ENCODE measurements around the gene PGA5.
"Not testable (repeated sequence)": the region's sequence is repeated elsewhere in the genome, so short reads cannot be mapped to it uniquely, and the experiment has no call there.

PGA5 gene

DNA sequence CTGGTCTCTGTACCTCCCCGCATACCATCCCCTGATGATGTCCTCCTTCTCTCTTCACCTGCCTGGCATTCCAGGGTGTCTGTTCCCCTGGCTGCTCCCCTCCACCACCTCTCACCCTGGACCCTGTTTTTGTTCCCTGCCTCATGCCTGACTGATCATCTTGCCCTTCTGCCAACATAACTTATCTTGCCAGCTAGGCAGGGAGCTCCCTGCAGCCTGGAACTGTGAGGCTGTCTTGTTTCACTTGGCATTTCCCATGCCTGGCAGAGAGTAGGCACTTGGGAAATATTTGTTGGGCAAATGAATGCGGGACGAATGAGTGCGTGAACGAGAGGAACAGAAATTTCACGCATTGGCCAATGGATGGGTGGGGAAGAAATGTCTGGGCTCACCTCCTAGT, 11.5 kb upstream of the PGA5 start:
- DNase-seq = not testable (repeated sequence)

DNA sequence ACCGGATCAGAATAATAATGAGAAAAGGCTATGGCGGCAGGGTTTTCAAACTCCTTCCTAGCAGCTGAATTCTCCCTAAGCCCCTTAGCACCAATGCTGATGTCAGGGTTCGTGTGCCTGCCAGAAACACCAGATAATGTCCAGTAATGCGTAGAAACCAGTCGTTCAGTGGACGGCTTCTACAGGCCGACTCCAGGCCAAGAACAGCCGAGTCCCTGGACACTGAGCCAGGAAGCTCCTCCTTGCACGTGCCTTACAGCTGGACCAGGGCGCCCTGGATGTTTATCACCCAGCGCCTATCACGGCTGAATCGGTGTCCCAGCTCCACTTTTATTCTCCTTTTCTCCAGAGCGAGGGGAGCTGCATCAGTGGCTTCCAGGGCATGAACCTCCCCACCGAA, 9.9 kb upstream of the PGA5 start:
- DNase-seq = not testable (repeated sequence)

DNA sequence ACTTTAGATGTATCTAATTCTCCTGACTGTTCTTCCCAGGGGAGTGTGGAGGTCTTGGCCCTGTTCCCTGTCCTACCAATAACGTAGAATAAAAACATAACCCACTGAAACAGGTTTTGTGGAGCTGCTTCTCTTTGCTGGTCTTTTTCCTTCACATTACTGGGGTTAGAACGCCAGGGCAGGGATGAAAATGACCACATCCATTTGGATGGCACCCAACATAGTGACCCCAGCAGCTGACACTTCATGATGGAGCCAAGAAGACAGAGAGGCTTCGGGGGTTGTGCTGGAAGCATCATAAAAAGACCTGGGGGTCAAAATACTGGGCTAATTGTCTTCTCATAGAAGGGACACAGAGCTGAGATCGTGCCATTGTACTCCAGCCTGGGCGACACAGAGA, 9.4 kb upstream of the PGA5 start:
- DNase-seq = not testable (repeated sequence)

DNA sequence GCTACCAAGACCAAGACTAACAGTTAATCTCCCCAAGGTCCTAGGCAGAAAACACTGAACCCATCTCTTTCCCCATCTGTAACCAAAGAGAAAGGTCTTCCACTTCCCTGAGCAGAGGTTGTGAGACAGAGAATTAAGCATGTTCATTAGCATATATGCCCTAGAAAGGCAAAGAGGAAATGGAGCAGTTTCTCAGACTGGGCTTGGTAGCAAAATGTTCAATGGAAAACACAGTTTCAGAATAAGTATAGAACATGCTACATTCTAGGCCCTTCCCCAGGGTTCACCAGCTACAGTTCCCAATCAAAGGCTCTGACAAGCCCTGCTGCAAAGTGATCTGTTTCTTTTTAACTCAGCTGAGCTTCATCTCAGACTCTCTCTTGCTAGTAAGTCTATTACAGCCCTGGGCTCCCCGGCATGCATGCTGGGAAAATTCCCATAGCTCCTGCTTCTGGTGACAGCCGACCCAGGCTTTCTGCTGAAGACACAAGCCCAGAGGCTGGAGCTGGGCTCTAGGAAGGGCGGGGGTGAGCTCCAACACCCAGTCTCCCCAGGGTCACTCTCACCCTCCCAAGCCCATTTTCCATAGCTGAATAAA, 8.3 kb upstream of the PGA5 start:
- not testable (repeated sequence) for DNase-seq

DNA sequence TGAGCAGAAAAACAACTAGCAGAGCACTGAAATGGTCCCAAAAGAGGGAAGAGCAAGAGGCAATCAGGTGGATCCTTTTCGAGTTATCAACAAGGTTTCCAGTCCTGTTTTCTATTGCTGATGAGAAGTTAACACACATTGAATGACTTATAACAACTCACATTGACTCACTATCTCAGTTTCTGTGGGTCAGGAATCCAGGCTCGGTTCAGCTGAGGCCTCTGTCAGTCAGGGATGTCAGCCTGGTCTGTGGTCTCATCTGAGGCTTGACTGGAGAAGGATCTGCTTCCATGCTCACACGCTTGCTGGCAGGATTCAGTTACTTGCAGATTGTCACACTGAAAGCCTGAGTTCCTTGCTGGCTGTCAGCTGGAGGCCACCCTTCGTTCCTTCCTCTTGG, 3.8 kb upstream of the PGA5 start:
- DNase-seq = not testable (repeated sequence)

- DNase-seq = not testable (repeated sequence)
Measured at GRCh38 chr11:61240288-61240687, 687 bp upstream of the PGA5 start.

GRCh38 chr11:61241526-61241925, 551 bp downstream of the PGA5 start:
- not testable (repeated sequence) for DNase-seq

DNA sequence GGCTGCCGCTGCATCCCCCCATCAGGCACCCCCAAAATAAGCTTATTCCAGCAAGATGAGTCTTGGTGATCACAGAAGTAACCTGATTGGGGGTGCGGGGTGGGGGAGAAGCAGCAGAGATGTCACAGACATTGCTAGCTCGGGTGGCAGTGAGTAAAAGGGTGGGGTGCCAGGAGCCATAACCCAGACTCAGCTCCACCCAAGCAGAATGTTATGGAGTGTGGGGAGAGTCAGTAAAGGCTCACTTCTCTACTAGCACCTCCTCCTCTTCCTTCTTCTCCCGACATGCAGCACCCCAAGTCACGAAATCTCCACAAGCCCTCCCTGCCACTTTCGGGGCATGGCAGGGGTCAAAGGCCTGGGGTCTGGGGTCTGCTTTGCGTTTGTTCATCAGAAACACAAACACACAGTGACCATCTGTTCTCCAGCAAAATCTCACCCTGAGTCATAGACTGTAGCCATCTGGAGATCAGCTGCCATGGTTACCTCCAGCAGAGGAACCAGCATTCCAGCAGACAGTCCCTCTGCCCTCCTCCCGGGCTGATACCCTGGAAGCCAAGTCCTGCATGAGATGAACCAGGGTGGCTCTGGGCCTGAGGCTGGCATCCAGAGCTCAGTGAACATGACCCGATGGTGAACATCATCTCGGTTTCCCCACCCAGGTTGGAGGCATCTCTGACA, 4.4 kb downstream of the PGA5 start:
- not testable (repeated sequence) for DNase-seq

DNA sequence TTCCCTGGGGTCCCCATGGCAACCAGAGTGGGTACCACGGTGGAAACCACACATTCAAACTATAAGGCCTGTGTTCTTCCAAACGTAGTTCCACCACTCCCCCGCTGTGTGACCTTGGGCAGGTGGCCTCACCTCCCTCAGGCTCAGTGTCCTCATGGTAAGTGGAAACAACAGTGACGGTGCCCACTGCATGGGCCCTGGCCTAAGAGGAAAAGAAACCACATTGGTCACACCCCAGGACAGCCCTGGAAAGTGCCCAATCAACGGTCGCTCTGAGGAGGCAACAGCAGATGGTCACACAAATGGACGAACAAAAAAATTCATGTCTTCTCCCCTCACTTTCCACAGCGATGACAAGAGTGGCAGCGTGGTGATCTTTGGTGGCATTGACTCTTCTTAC, 7.1 kb downstream of the PGA5 start:
- not testable (repeated sequence) for DNase-seq

DNA sequence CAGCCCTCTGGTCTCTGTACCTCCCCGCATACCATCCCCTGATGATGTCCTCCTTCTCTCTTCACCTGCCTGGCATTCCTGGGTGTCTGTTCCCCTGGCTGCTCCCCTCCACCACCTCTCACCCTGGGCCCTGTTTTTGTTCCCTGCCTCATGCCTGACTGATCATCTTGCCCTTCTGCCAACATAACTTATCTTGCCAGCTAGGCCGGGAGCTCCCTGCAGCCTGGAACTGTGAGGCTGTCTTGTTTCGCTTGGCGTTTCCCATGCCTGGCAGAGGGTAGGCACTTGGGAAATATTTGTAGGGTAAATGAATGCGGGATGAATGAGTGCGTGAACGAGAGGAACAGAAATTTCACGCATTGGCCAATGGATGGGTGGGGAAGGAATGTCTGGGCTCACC, 8.2 kb downstream of the PGA5 start:
- DNase-seq = not testable (repeated sequence)

- not testable (repeated sequence) for DNase-seq
Measured at GRCh38 chr11:61250796-61251765, 10.1 kb downstream of the PGA5 start.

DNA sequence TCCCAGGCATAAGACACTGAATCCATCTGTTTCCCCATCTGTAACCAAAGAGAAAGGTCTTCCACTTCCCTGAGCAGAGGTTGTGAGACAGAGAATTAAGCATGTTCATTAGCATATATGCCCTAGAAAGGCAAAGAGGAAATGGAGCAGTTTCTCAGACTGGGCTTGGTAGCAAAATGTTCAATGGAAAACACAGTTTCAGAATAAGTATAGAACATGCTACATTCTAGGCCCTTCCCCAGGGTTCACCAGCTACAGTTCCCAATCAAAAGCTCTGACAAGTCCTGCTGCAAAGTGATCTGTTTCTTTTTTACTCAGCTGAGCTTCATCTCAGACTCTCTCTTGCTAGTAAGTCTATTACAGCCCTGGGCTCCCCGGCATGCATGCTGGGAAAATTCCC, 11.4 kb downstream of the PGA5 start:
- not testable (repeated sequence) for DNase-seq

GRCh38 chr11:61254403-61255025, 13.5 kb downstream of the PGA5 start:
- peak; percentile 77 for DNase-seq

GRCh38 chr11:61256710-61257482, 15.9 kb downstream of the PGA5 start:
- DNase-seq = no peak

- DNase-seq = no peak
Measured at GRCh38 chr11:61258546-61258945, 17.6 kb downstream of the PGA5 start.

DNA sequence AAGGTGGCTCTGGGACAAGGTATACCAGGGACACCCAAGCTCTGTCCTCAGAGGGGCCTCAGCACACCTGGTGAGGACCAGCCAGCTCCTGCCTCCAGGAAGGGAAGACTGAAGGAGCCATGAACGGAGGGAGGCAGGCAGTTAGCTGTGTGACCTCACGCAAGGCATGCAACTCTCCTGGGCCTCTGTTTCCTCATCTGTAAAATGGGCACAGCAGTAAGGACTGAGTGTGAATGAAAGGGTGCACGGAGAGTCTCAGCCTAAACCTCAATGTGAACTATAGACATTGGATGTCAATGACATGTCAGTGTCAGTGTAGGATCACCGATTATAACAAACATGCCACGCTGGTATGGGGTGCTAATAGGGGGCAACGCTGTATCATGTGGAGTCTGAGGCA, 18.4 kb downstream of the PGA5 start:
- DNase-seq = no peak

- no peak for DNase-seq
Measured at GRCh38 chr11:61264371-61264770, 23.4 kb downstream of the PGA5 start.

DNA sequence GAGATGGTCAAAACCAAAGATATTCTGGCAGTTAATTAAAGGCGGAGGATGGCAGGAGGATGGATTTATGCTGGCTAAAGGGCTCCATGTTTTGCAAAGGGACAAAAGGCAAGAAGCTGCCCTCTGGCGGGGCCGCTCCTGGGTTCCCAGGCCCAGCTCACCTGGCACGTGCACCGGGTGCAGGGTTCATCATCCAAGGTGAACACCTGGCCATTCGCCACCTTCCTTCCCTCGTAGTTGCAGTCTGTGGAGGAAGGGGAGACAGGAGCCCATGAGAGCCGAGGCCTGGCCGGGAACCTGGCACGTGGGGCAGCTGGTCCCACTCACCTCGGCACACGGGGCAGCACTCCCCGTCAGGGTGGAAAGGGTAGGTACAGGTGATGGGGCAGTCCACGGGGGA, 23.8 kb downstream of the PGA5 start:
- no peak for DNase-seq

- no peak for DNase-seq
Measured at GRCh38 chr11:61265357-61265756, 24.4 kb downstream of the PGA5 start.

DNA sequence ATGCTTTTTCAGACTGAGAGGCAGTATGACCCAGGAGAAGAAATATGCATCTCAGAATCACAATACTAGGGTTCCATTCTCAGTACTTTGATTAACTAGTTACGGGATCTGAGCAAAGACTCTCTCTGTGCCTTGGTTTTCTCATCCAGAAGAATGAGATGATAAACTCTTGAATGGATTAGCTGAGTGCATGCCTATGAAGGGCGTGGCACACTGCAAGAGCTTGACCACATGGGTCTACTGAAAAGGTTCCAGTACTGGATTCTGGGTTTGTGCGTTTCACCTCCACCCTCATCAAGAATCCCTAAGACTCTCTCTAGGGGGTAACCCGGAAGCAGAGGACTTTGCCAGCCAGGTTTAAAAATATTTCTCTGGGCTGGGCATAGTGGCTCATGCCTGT, 25.6 kb downstream of the PGA5 start:
- no peak for DNase-seq

GRCh38 chr11:61267437-61267841, 26.5 kb downstream of the PGA5 start:
- no peak for DNase-seq

DNA sequence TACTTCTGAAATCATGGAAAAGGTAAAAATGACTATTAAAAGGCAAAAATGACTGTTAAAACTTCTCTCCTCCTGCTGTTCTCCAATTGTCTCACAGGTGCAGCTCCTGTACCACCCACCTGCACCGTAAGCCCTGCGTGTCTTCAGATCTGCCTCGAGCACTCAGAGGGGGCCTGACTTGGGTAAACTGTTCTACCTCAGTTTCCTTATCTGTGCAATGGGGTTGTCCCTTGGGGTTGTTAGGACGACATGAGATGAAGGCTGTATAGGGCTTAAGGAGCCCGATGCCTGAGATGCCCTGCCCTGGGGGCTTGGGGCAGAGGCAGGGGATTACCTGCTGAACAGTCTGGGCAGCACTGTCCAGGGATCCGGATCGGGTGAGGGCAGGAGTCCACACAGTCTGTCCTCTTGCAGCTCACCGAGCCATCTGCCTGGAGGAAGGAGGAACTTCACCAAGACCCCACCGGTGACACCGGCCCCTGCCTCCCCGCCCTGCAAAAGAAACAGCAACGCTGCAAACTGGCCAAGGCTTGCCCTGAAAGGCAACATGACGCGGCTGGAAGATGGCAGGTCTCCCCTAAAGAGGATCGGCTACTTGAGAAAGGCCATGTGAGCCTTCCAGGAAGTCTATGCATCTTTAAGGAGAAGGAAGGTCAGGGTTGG, 27.7 kb downstream of the PGA5 start:
- DNase-seq = no peak
